B cell (primary cell): ENCODE data around the gene TRUB1. TPM values are rescaled to one million over a fixed set of nuclear protein-coding genes. Genes with fewer than 3 reads are reported as not detected.

Source experiments
- ATAC-seq: fragments of 200-7000 bp; cut with Tn5 transposase; one replicate; pipeline ENCODE4 v1.10.0; 2021; ENCODE audit warnings: low read depth, mild to moderate bottlenecking, moderate number of reproducible peaks, moderate library complexity
- CTCF ChIA-PET: fragments of 350-600 bp; sonication (Branson Sonifier 250); formaldehyde crosslinking; loops from one replicate; lab custom pipeline; 2021; ENCODE audit warnings: antibody characterized with exemption, inconsistent platforms; lab: Charles Lee
- POLR2A ChIA-PET: fragments of 350-600 bp; sonication (Branson Sonifier 250); formaldehyde crosslinking; loops from one replicate; lab custom pipeline; 2021; ENCODE audit warnings: antibody characterized with exemption; lab: Charles Lee
- DNase-seq: peaks from one replicate; pipeline ENCODE4 v3.0.0; 2013
- H2AFZ ChIP-seq: 2 replicates; pipeline ENCODE4 v1.6.1; 2012; ENCODE audit warnings: mild to moderate bottlenecking, low read depth, low read length; ENCODE audit not compliant: insufficient read depth, poor library complexity, severe bottlenecking
- H3K27ac ChIP-seq, 2 donors: 1 replicate in 1 of 2; 2 replicates in 1 of 2; pipeline ENCODE4 v1.5.1; 2012 to 2013; ENCODE audit warnings: low read length in 2 of 2, mild to moderate bottlenecking in 2 of 2, moderate library complexity in 1 of 2
- H3K27me3 ChIP-seq, 4 experiments: fragments of 200-600 bp in 1 of 4; sonication (generic) in 1 of 4; replicated peaks in 1 of 4; 1 replicate in 2 of 4; 2 replicates in 2 of 4; pipeline versions ENCODE4 v1.6.1 to v1.7.0; 2013 to 2016; ENCODE audit warnings: low read length in 3 of 4, mild to moderate bottlenecking in 2 of 4, mixed read lengths in 1 of 4, moderate library complexity in 1 of 4; ENCODE audit not compliant: insufficient read depth in 4 of 4, control insufficient read depth in 3 of 4; ENCODE audit errors: control extremely low read depth in 1 of 4
- H3K36me3 ChIP-seq, 2 experiments: replicated peaks in 1 of 2; 1 replicate in 1 of 2; 2 replicates in 1 of 2; pipeline versions ENCODE4 v1.6.1 to v1.7.1; 2013; ENCODE audit warnings: low read length in 1 of 2; ENCODE audit not compliant: insufficient read depth in 2 of 2, control insufficient read depth in 1 of 2; ENCODE audit errors: control extremely low read depth in 1 of 2, extremely low read depth in 1 of 2
- H3K4me1 ChIP-seq, 2 donors: fragments of 200-600 bp in 1 of 2; sonication (generic) in 1 of 2; 1 replicate in 1 of 2; 2 replicates in 1 of 2; pipeline versions ENCODE4 v1.5.1 to v1.6.1; 2013 to 2017; ENCODE audit warnings: low read length in 2 of 2; ENCODE audit not compliant: control insufficient read depth in 2 of 2, insufficient read depth in 2 of 2
- H3K4me2 ChIP-seq: replicated peaks from 2 replicates; pipeline ENCODE3; 2012; ENCODE audit warnings: mild to moderate bottlenecking, low read depth, low read length; ENCODE audit not compliant: poor library complexity, severe bottlenecking
- H3K4me3 ChIP-seq, 5 experiments: fragments of 200-600 bp in 1 of 5; sonication (generic) in 1 of 5; 1 replicate in 3 of 5; 2 replicates in 2 of 5; pipeline versions ENCODE4 v1.5.1 to v1.7.0; 2011 to 2016; ENCODE audit warnings: low read length in 4 of 5, mild to moderate bottlenecking in 4 of 5, low read depth in 2 of 5, control low read depth in 1 of 5, moderate library complexity in 1 of 5; ENCODE audit not compliant: insufficient read depth in 1 of 5; ENCODE audit errors: control extremely low read depth in 1 of 5, extremely low read depth in 1 of 5
- H3K79me2 ChIP-seq: fragments of 200-600 bp; sonication (generic); one replicate; pipeline ENCODE4 v1.6.0; 2016; ENCODE audit warnings: low read length; ENCODE audit not compliant: control insufficient read depth, insufficient read depth
- H3K9ac ChIP-seq: fragments of 200-600 bp; sonication (generic); 2 replicates; pipeline ENCODE4 v1.6.1; 2017; ENCODE audit warnings: mild to moderate bottlenecking, low read length, moderate library complexity
- H3K9me3 ChIP-seq, 3 donors: one replicate each; pipeline versions ENCODE4 v1.6.1 to v1.7.1; 2013; ENCODE audit warnings: low read length in 2 of 3; ENCODE audit not compliant: control insufficient read depth in 2 of 3, insufficient read depth in 1 of 3; ENCODE audit errors: control extremely low read depth in 1 of 3
- H4K20me1 ChIP-seq: 2 replicates; pipeline ENCODE4 v1.6.0; 2012; ENCODE audit warnings: mild to moderate bottlenecking, low read length; ENCODE audit not compliant: insufficient read depth, control insufficient read depth, poor library complexity, severe bottlenecking
- H3K27ac Mint-ChIP-seq: one replicate; pipeline ENCODE4 v1.8.0; 2021; ENCODE audit warnings: mixed read lengths
- H3K27me3 Mint-ChIP-seq: one replicate; pipeline ENCODE4 v1.8.0; 2021; ENCODE audit warnings: mixed read lengths
- H3K4me1 Mint-ChIP-seq: one replicate; pipeline ENCODE4 v1.8.0; 2021; ENCODE audit warnings: mixed read lengths
- H3K4me3 Mint-ChIP-seq: one replicate; pipeline ENCODE4 v1.8.0; 2021; ENCODE audit warnings: mixed read lengths
- H3K9me3 Mint-ChIP-seq: one replicate; pipeline ENCODE4 v1.8.0; 2022; ENCODE audit warnings: mixed read lengths; ENCODE audit not compliant: insufficient read depth
- CTCF ChIP-seq: fragments of 200-600 bp; IDR thresholded peaks from one replicate; pipeline ENCODE4 v1.8.0; 2022; ENCODE audit warnings: antibody characterized with exemption, mild to moderate bottlenecking
- EZH2 ChIP-seq: IDR thresholded peaks from 2 replicates; pipeline ENCODE4 v1.6.1; 2012; ENCODE audit warnings: borderline replicate concordance, low read depth, mild to moderate bottlenecking, moderate library complexity, low read length; ENCODE audit not compliant: insufficient read depth, poor library complexity, severe bottlenecking
- WGBS: methylation state at CpG from one replicate; pipeline ENCODE4 v1.1.5; 2013; ENCODE audit warnings: missing lambda C conversion rate; ENCODE audit not compliant: insufficient coverage; 5-methylcytosine and 5-hydroxymethylcytosine counted together
- intact Hi-C: fragments of 100-400 bp; cut with micrococcal nuclease; formaldehyde crosslinking; loops from one replicate; pipeline ENCODE4 v1.10.0; 2022
- polyA plus RNA-seq: library from polyadenylated mRNA; depleted of rRNA; stranded (reverse); fragments of >200 nt; gene quantifications from 2 replicates; pipeline ENCODE4 v1.2.3, GENCODE V29; 2012
- total RNA-seq, 2 donors: library from RNA; stranded (reverse); fragments of 120-200 nt in 1 of 2; gene quantifications; 1 replicate in 1 of 2; 2 replicates in 1 of 2; pipeline versions ENCODE4 v1.2.3 to v1.2.4, GENCODE V29; 2013 to 2022

TRUB1 gene
- total and polyA plus RNA-seq, 2 donors (not counting 1 experiment from before 2014, with no cell fraction given): 6.5 to 15.7 TPM

GRCh38 chr10:115004236-115004862 is 66.4 kb downstream of the TRUB1 start:
- Mint-ChIP-seq H3K4me3 (no peak overlapping the region), H3K4me1 (peaks cover 26% of the 10 kb centered on the region), H3K27me3 (peaks cover 4% of the 10 kb centered on the region), H3K9me3 (no peaks in the 10 kb centered on the region), H3K27ac (no peak overlapping the region)
- H3K79me2 ChIP-seq: no peaks in the 10 kb centered on the region
- DNase-seq (no peak), ATAC-seq (no peak)
- H2AFZ ChIP-seq: no peak overlapping the region
- ChIA-PET CTCF (no interaction called here), POLR2A (no interaction called here)
- H3K4me2 ChIP-seq: no peak overlapping the region
- WGBS: 53% methylated on average over 1 of the region's 3 CpGs
- intact Hi-C loops: no loop called here
- no peak overlapping the region for H3K9ac ChIP-seq
- no peaks in the 10 kb centered on the region for H3K36me3 ChIP-seq
- H3K27ac ChIP-seq: no peak overlapping the region
- peaks cover 15 to 19% of the 10 kb centered on the region in 2 donors for H3K4me1 ChIP-seq
- TF ChIP-seq CTCF: no peak
- no peak for TF ChIP-seq EZH2
- H3K4me3 ChIP-seq: no peak overlapping the region
- H3K9me3 ChIP-seq: no peaks in the 10 kb centered on the region
- no peaks in the 10 kb centered on the region for H4K20me1 ChIP-seq
- H3K27me3 ChIP-seq: no peaks in the 10 kb centered on the region

- peaks cover 23% of the 10 kb centered on the region for H3K4me1 Mint-ChIP-seq
- WGBS: 100% methylated on average over 6 of the region's 8 CpGs
- TF ChIP-seq CTCF (no peak), EZH2 (no peak)
These were observed 67.8 kb downstream of the TRUB1 start for GRCh38 chr10:115005771-115006170.

More at GRCh38 chr10:115005771-115006170, 67.8 kb downstream of the TRUB1 start:
- H3K27me3 Mint-ChIP-seq: peaks cover 6% of the 10 kb centered on the region
- H2AFZ ChIP-seq: no peak overlapping the region
- H3K27ac Mint-ChIP-seq: no peak overlapping the region
- no peak for ATAC-seq
- H3K27me3 ChIP-seq: no peaks in the 10 kb centered on the region
- no peak overlapping the region for H3K27ac ChIP-seq
- CTCF ChIA-PET: no interaction called here
- POLR2A ChIA-PET: no interaction called here
- H3K4me1 ChIP-seq: peaks cover 15 to 18% of the 10 kb centered on the region in 2 donors
- no peaks in the 10 kb centered on the region for H3K36me3 ChIP-seq
- H3K4me3 ChIP-seq: no peak overlapping the region
- H3K79me2 ChIP-seq: no peaks in the 10 kb centered on the region
- no peak for DNase-seq
- intact Hi-C loops: no loop called here
- no peaks in the 10 kb centered on the region for H3K9me3 ChIP-seq
- H3K4me2 ChIP-seq: no peak overlapping the region
- H3K9me3 Mint-ChIP-seq: no peaks in the 10 kb centered on the region
- no peaks in the 10 kb centered on the region for H4K20me1 ChIP-seq
- no peak overlapping the region for H3K9ac ChIP-seq
- H3K4me3 Mint-ChIP-seq: no peak overlapping the region
